Kasumi-1 (cell line): Measurements from ENCODE around the gene BMP2K.
A peak's percentile ranks its signal among the peaks of the same experiment; 100 is the strongest.
"Not testable (repeated sequence)": the region's sequence is repeated elsewhere in the genome, so short reads cannot be mapped to it uniquely, and the experiment has no call there.

Source experiments
- DNase-seq, 2 experiments: peaks; one replicate each; lab custom pipeline; 2025; lab: John Stamatoyannopoulos, UW

Gene BMP2K

DNA sequence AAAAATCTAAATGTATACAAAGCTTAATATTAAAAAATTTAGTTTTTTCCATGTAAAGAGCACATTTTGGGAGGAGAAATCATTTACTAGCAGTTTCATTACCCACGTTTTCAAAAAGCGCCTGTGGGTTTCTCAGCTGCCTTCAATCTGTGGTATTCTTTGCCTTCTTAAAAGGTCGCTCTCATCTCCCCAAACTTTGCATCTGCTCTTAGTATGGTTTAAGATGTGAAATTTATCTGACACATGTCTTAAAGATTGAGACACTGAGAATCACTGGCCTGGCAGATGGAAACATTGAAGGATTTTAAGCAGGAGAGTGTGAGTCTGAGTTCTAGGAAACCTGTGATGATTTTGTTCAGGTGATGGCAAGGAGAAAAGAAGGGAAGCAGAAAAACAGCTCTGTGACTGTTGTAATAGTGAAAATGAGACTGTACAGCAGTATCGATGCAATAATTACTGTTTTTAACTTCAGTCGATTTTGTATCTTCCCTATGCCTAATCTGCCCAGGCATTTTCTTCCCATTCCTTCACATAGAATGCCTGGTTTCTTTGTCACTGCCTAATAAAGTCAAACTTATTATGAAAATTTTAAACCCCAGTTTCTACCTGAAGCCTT lies 87.2 kb downstream of the BMP2K start:
- no peak for DNase-seq

DNA sequence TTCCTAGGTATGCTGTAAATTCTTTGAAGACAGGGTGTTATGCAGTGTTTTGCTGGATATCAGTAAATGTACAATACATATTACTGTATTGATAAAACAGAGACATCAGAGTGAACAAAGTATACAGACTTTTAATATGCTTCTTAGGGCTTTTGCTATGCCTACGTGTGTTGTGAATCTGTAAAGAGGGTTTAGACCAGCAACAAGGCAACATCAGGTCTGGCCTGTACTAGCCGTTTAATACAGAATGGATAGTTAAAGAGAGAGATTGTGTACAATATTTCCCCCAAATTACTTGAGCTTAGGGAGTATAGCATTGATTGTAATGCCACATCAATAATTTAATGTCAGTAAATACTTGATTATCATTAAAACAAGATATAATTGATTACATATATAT lies 87.8 kb downstream of the BMP2K start:
- no peak for DNase-seq

DNA sequence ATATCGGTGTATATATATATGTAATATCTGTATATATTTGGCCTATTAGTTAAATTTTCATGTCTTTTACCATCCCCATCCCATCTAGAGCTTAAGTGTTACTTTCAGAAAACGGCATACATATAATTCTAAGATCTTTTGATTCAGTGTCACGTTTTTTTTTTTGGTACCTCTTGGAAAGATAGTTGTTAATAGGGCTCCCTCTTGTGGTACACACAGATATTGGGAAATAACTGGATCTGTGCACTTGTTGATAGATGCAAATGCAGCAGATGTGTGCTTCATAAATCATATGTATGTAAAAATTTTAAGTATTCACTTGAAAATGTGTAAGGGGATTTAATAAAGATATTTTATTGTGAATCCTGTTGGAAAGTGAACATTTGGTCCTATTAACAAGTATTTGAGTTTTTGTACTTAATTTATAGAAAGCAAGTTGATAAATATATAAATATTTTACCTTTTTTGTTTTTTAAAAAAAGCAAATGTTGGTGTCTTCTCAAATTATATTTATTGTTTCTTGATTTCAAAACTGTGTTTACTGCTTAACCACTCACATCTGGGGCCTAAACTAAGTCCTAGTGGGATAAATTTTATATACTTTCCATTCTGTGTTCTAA lies 88.4 kb downstream of the BMP2K start:
- peak; percentile 88 to 94 for DNase-seq

DNA sequence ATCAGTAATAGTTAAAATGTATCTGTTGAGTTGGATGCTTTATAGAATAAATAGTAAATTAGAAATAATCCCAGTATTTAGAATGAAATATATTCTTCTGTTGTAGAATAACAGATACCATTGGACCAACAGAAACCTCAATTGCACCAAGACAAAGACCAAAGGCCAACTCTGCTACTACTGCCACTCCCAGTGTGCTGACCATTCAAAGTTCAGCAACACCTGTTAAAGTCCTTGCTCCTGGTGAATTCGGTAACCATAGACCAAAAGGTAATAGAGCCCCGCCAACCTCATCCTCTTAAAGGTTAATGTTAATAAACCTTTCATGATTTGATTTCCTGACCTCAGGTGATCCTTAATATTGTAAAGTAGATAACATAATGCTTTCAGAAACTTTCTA lies 89.3 kb downstream of the BMP2K start:
- DNase-seq, result no peak

DNA sequence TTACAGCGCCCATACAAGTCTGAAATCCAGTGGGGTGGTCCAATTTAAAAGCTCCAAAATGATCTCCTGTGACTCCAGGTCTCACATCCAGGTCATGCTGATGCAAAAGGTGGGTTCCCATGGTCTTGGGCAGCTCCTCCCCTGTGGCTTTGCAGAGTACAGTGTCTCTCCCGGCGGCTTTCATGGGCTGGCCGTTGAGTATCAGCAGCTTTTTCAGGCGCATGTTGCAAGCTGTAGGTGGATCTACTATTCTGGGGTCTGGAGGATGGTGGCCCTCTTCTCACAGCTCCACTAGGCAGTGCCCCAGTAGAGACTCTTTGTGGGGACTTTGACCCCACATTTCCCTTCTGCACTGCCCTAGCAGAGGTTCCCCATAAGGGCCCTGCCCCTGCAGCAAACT lies 92.6 kb downstream of the BMP2K start:
- DNase-seq, result not testable (repeated sequence)

DNA sequence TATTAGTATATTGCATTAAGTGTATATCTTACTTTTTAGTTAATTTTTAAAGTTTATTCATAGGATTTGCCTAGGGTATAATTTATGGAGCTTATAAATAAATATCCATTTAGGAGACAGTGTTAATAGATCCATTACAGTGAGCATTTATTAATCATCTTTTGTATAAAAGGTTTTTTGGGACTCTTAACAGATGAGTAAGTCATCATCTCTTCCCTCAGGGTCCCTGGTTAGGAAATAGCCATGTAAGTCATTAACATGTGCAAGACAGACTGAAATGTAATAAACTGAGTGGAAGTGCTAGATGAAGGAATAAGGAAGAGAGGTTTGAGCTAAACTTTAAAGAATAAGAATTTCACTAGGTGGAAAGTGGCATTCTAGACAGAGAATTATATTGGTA lies 93.9 kb downstream of the BMP2K start:
- no peak for DNase-seq

DNA sequence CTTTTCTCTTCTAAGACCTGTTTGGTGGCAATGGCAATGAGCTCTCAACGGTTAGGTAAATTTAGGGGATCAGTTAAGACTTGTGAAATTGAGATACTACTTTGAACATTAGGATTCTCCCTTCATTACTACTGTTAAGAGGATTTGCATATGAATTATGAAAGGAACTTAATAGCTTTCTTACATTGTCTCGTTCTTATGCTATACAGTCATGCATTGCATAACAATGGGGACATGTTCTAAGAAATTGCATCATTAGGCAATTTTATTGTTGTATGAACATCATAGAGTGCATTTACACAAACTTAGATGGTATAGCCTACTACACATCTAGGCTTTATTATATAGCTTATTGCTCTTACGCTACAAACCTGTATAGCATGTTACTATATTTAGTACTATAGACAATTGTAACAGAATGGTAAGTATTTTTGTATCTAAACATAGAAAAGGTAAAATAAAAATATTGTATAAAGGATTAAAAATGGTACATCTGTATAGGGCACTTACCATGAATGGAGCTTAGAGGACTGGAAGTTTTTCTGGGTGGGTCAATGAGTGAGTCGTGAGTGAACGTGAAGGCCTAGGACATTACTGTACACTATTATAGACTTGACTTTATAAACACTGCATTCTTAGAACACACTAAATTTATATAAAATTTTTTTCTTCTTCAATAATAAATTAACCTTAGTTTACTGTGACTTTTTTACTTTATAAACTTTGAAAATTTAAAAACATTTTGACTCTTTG lies 100.6 kb downstream of the BMP2K start:
- no peak for DNase-seq

DNA sequence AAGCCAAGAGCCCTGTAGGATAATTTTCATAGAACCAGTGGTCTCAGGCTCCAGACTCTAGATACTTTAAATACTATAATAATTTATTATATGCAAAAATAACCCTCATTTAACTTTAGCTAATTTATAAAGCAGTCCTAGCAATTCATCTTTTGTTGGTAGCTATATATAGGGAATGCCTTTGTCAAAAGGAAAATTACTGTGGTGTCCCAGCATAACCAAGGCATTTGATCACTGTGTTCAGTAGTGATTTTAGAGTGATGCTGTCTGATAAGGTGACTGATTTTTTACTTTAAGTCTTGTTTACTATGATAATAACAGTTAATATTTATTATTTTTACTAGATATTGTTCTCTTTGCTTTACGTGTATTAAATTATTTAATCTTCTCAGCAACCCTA lies 101.9 kb downstream of the BMP2K start:
- no peak for DNase-seq

DNA sequence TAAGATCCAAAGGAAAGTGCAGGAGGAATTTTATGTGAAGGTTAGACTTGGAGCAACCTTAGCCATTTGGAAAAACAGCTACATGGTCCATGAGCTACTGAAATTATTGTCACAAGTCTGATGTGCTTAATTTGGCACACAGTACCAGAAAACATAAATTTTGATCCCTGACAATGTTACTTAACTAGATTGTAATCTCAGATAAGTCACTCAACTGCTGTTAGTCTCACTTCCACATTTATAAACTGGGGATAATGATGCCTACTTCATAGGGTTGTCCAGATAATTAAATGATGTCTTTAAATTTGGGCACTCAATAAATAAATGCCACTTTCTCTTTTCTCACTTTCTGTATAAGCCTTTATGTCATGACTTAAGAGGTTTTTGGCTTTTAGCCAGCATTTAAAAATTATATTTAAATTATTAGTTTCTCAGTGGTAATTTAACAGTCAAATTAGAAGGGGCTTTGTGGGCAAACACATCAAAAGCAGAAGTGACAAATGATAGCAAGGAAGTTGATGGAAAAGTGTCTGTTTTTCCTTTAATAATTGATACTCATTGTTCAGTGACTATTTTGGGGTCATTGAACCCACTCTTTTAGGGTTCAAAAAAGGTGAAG lies 104.8 kb downstream of the BMP2K start:
- no peak for DNase-seq

DNA sequence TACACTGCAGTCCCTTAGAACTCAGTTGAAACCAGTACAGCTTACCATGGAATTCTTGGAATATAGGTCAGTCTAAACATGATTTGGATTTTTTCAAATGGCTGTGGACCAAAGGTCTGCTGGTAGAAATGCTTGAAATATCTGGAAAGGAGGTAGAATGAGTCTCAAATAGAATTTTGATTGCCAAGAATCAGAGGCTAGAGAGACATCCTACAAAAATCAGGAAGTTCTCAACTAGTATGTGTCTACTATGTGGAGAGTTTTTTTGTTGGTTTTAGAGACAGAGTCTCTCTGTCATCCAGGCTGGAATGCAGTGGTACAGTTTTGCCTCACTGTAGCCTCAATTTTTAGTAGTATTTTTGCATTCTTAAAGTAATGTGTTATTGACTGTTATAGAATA lies 109.4 kb downstream of the BMP2K start:
- DNase-seq, result peak in 1 of 2 experiments; percentile 10

DNA sequence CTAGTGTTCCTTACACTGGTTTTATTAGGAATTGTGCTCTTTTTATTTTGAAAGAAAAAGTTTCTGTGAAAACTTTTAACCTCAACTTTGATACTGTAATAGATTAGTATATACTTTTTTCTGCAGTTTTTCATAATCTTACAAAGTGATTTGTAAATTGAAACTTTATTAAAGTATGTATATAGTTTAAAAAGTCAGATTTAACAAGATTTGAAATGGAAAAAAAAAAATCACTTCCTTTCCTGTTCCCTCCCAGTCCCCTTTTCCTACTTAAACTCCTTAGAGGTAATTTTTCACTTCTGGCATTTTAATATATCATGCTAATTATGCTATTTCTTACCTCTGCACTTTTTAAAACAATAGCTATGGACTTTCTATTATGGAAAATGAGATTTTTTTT lies 113.8 kb downstream of the BMP2K start:
- no peak for DNase-seq

DNA sequence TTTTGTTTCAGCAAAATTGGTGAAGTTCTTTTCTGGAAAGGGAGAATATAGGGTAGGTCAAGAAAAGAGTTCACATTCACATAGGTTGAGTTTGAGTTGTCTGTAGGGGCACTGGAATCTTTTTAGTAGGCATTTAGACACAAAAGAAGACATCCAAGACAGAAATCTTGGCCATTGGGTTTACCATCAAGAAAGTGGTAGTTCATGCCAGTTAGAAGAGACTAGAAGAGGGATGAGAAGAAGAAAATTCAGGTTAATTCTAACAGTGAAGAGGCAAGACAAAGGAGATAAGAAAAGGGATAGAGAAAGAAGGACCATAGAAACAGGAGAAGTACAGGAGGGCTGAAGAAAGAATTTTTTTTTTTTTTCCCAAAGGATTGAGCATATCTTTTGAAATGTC lies 123.2 kb downstream of the BMP2K start:
- DNase-seq, result no peak

DNA sequence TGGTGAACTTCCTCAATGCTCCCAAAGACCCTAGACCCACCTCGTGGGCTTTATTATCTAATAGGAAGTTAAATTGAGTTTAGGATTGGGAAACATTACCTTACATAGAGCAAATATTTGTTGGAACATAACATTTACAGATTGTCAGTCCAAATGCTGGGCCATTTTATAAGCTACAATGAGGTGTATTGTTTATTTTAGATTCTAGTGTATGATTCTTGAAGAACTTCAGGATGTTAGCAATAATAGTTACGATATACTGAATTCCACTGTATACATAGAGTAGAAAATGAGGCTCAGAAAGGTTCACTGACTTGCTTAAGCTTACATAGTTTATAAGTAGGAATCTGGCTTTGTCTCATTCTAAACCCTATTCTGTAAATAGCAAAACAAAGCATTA lies 125.7 kb downstream of the BMP2K start:
- DNase-seq, result no peak

DNA sequence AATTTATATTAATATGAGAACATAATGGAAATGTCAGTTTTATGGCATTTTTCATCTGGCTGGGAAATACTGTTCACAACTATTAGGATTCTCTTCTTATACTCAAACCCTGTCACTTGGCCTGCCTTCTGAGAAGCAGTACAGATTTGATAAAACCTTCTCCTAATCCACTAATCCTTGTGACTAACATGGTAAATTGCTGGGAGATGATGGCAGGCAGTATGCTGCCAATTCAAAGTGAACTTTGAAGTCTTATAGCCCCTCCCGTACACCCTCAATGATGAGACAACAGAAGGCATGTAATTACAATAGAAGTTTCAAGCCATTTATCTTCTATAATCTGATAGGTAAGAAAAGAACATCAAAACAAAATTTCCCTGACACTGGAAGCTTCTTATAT lies 126.1 kb downstream of the BMP2K start:
- DNase-seq, result no peak

DNA sequence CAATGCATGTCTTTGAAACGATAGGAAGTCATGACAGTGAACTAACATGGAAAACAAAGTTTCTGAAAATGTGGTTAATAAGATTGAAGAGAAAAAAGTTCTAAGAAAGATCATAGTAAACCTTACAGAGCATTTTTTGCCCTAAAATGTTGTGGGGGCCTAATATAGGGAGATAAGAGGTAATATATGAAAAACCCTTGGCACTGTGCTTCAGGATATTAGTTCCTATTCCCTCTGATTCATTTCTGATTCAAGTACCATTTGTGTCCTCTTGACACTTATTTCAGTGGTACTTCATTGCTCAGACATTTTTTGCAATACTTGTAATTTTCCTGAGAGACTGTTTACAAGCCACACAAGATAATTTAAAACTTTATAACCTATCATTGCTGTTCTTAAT lies 128.0 kb downstream of the BMP2K start:
- DNase-seq, result no peak

DNA sequence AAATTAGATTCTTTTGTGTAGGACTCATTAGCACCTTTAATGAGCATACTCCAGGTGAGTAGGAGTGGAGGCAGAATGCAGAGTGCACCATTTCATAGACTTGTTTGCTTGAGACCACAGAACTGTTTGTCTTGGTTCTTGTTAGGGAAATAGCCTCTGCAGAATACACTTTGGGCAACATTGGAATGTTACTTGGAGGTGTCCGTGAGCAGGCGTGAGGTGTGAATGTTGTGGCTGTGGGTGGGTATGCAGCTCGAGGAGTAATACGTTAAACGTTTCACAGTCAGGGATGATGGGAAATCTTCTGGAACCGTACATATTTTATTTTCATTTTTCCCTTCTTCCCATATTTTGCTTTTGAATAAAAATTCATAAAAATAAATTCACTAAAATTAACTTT lies 131.5 kb downstream of the BMP2K start:
- no peak for DNase-seq

DNA sequence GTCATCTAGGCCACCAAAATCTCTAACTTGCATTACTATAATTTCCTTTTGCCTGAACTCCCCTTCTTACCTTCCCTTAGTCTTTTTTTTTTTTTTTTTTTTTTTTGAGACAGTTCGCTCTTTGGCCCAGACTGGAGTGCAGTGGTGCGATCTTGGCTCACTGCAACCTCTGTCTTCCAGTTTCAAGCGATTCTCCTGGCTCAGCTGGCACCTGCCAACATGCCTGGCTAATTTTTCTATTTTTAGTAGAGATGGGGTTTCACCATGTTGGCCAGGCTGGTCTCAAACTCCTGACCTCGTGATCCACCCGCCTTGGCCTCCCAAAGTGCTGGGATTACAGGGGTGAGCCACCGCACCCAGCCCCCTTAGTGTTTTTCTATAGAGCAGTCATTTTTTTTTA lies 132.8 kb downstream of the BMP2K start:
- not testable (repeated sequence) for DNase-seq

DNA sequence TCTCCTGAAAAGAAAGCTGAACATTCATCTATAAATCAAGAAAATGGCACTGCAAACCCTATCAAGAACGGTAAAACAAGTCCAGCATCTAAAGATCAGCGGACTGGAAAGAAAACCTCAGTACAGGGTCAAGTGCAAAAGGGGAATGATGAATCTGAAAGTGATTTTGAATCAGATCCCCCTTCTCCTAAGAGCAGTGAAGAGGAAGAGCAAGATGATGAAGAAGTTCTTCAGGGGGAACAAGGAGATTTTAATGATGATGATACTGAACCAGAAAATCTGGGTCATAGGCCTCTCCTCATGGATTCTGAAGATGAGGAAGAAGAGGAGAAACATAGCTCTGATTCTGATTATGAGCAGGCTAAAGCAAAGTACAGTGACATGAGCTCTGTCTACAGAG lies 134.5 kb downstream of the BMP2K start:
- no peak for DNase-seq

DNA sequence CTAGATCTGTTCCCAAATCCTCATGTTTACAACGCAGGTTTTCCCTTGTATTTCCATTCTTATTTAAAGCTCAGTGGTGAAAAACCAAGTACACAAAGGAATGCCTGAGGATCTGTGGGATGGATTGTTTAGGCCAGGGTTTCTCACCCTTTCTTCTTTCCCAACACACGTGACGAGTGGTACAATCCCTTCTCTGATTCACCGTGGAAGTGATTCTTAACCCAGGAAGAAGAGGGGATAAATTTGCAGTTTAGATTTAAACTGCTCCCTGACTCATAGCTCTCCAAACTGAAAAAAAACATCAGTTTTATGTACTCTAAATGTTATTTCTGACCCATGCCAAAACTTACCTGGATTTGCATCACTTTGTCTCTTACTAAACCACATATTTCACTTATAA lies 146.1 kb downstream of the BMP2K start:
- no peak for DNase-seq

DNA sequence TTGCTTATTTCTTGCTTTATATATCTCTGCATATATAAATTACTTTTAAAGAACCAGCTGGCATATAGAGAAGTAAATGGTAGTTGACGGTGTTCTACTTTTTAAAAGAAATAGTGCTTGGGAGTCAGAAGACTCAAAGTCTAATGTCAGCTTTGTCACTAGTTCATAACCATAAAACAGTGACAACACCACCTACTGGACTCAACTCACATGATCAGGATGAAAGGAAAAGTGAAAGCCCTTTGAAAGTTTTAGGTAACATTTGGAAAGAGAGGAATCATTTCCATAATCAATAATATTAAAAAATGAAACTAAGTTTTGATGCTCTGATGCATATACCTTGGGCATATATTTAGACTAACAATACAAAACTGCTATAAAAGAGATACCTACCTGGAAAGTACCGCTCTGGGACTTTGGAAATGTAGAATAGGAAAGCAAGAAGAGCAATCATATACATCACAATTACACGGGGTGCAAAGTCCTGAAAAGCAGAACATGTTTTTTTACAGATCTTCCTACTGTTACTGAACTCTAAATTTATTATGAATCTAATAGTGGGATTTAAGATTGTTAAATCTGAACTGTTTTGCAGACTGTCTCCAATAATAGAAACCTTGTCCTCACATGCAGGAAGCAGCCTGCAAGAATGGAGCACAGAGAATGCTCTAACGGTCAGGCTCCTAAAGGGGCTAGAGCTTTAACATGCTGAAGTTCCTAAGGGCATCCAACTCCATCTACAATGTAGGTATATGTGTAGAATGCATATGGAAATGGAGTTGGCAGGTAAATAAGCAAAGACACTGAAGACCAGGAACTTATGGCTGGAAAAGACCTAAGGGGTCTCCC lies 147.5 kb downstream of the BMP2K start:
- DNase-seq, result peak; percentile 4 to 59

DNA sequence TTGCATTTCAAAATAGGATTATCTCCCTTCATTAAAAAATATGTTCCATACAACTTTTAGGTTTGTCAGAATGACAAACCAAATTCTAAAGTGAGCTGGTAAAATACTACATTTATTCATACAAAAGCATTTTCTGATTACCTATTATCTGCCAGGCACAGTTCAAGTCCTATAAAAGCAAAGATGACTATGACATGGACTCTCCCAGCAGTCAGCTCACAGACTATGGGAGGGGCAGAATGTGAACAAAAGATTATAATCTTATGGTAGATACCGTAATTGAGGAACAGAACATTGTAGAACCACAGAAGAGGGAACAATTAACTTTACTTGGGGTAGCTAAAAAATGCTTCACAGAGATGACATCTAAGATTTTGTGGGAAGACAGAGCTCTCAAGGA lies 150.7 kb downstream of the BMP2K start:
- DNase-seq, result no peak

DNA sequence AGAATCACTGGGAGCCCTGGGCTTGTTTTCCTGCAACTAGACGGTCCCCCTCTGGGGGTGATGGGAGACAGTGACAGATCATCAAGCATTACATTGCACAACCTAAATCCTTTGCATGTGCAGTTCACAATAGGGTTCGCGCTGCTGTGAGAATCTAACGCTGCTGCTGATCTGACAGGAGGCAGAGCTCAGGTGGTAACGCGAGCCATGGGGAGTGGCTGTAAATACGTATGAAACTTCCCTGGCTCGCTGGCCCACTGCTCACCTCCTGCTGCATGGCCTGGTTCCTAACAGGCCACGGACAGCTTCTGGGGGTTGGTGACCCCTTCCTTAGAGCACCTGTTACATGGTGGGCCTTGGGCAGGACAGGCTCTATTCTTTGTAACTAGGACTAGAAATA lies 152.7 kb downstream of the BMP2K start:
- DNase-seq, result no peak
